Heart left ventricle (tissue), 16 donors: ENCODE measurements around the gene SLC47A1. TPM values are rescaled to one million over a fixed set of nuclear protein-coding genes. Genes with fewer than 3 reads are reported as not detected.

ENCODE experiments used
- ATAC-seq, 4 donors: fragments of 200-7000 bp; cut with Tn5 transposase; one replicate each; pipeline ENCODE4 v1.9.1; 2020 to 2022; ENCODE audit warnings: moderate library complexity in 4 of 4, mild to moderate bottlenecking in 3 of 4, moderate number of reproducible peaks in 1 of 4
- DNase-seq, 5 donors: peaks; one replicate each; pipeline ENCODE4 v3.0.0-alpha.2; 2020
- H3K27ac ChIP-seq, 12 donors: fragments of 200-600 bp; sonication (generic) in 4 of 12; one replicate each; pipeline versions ENCODE4 v1.5.0 to v1.8.0; 2016 to 2022; ENCODE audit warnings: mild to moderate bottlenecking in 2 of 12
- H3K27me3 ChIP-seq, 9 donors: fragments of 200-600 bp; sonication (generic) in 2 of 9; one replicate each; pipeline versions ENCODE4 v1.5.1 to v1.8.0; 2016 to 2022; ENCODE audit warnings: mild to moderate bottlenecking in 3 of 9
- H3K36me3 ChIP-seq, 9 donors: fragments of 200-600 bp; sonication (generic) in 2 of 9; one replicate each; pipeline versions ENCODE4 v1.5.0 to v1.8.0; 2018 to 2022; ENCODE audit warnings: mild to moderate bottlenecking in 2 of 9
- H3K4me1 ChIP-seq, 12 donors: fragments of 200-600 bp; sonication (generic) in 4 of 12; one replicate each; pipeline versions ENCODE4 v1.5.0 to v1.8.0; 2016 to 2022; ENCODE audit warnings: mild to moderate bottlenecking in 3 of 12
- H3K4me3 ChIP-seq, 12 donors: fragments of 200-600 bp; sonication (generic) in 4 of 12; one replicate each; pipeline versions ENCODE4 v1.5.0 to v1.8.0; 2017 to 2022; ENCODE audit warnings: mild to moderate bottlenecking in 9 of 12, moderate library complexity in 4 of 12
- H3K9me3 ChIP-seq, 12 donors: fragments of 200-600 bp; sonication (generic) in 4 of 12; one replicate each; pipeline versions ENCODE4 v1.5.0 to v1.8.0; 2016 to 2022; ENCODE audit warnings: mild to moderate bottlenecking in 1 of 12
- POLR2A ChIP-seq, 2 donors: fragments of 450-650 bp; IDR thresholded peaks; one replicate each; pipeline ENCODE4 v1.6.1; 2017; ENCODE audit warnings: antibody characterized with exemption in 2 of 2, mild to moderate bottlenecking in 2 of 2, moderate library complexity in 2 of 2
- whole genome bisulfite sequencing, 4 donors: extraction: QIAGEN DNeasy Blood & Tissue Kit in 2 of 4; methylation state at CpG; one replicate each; pipeline versions ENCODE4 v1.1.5 to v1.1.7; 2013 to 2018; 5-methylcytosine and 5-hydroxymethylcytosine counted together
- intact Hi-C, 10 donors: fragments of 100-400 bp; cut with DNase I; formaldehyde crosslinking; loops; one replicate each; pipeline versions ENCODE4 v1.11.1 to v1.14.2; 2022
- polyA plus RNA-seq, 2 donors: library from polyadenylated mRNA; stranded (reverse); fragments of 200-250 nt; gene quantifications; one replicate each; pipeline ENCODE4 v1.2.3, GENCODE V29; 2013
- total RNA-seq, 9 donors: library from RNA; depleted of rRNA in 2 of 9; stranded (reverse); fragments of >200 nt in 2 of 9; fragmentation: NEBNext Ultra II Directional in 3 of 9; extraction: Animal tissue kit (Norgen Biotek cat#: 25700) in 3 of 9; gene quantifications; one replicate each; pipeline versions ENCODE4 v1.1.0 to v1.2.4, GENCODE V29; 2016 to 2023
- TF ChIP-seq, protein P1 (sequence below), 12 donors: fragments of 200-600 bp; sonication (generic) in 4 of 12; IDR thresholded peaks; one replicate each; pipeline versions ENCODE4 v1.5.0 to v1.8.0; 2018 to 2022; ENCODE audit warnings: antibody characterized with exemption in 12 of 12, mild to moderate bottlenecking in 5 of 12
- donor health status: ischemic (EF 13 %, LVEDD 7.1; RV severe dilation, severe dysfunction).
- donor health status: healthy with polysubstance abuse.
- donor health status: DM: no; HTN: yes; CAD: no.
- donor health status: DM: no; HTN: no; CAD: no.
- donor health status: ischemic (EF 25% LVEDD 6.9; RV normal size, moderate dysfunction).
- donor health status: ischemic (EF 25% LVEDD 5.7; RV mildly dilated, moderate dysfunction).
- donor health status: healthy.
- donor health status: DM: yes; HTN: yes; CAD: no.
- donor health status: ischemic (EF 35%, LVEDD 5.7; RV mildly dilated, moderate dysfunction).
- donor health status: nonischemic (EF 11% LVEDD 7.7; RV severe dilation, severe dysfunction).
- donor health status: DM: yes; HTN: yes; CAD: no.
- donor health status: PGD.
- donor health status: ischemic (EF 29% LVEDD 5.4; RV normal size, mild dysfunction).
- donor health status: nonischemic (EF 23%, LVEDD 6.1; RV moderate dilation, normal function).

SLC47A1 gene
- total and polyA plus RNA-seq, 11 donors: 1.8 to 25.5 (median 10.2) TPM

DNA sequence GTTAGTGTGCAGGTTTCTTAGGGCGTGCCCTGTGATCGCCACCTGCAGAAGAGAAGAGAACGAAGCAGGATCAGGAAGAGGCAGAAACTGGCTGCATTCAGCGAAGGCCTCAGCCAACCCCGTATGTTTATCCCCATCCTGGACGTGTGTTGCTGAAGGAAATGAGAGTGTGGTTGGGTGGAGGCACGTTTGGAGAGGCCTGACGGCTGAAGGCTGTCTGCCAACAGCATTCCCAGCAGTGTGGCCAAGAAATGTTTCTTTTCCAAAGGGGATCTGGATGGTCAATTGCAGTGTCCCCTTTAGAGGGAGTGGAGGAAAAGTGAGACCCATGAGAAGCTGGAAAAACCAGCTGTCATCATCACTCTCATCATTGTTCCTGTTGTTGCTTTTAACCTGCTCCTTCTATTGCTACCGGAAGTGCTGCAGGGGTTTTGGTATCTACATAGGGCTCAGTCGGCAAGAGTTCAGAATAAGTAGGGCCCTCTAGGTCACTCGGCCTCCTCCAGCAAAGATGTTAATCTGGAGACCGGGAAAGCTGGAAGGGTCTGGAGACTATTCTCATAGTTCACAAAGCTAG, 46.5 kb upstream of the SLC47A1 start:
- ATAC-seq (peak in 2 of 4 donors; percentile 48 to 54), DNase-seq (no peak)
- H3K27me3 ChIP-seq: no peaks in the 10 kb centered on the region
- peaks cover 0 to 9% (median 0%) of the 10 kb centered on the region in 12 donors for H3K4me1 ChIP-seq
- H3K9me3 ChIP-seq: no peaks in the 10 kb centered on the region
- TF ChIP-seq, protein P1, sequence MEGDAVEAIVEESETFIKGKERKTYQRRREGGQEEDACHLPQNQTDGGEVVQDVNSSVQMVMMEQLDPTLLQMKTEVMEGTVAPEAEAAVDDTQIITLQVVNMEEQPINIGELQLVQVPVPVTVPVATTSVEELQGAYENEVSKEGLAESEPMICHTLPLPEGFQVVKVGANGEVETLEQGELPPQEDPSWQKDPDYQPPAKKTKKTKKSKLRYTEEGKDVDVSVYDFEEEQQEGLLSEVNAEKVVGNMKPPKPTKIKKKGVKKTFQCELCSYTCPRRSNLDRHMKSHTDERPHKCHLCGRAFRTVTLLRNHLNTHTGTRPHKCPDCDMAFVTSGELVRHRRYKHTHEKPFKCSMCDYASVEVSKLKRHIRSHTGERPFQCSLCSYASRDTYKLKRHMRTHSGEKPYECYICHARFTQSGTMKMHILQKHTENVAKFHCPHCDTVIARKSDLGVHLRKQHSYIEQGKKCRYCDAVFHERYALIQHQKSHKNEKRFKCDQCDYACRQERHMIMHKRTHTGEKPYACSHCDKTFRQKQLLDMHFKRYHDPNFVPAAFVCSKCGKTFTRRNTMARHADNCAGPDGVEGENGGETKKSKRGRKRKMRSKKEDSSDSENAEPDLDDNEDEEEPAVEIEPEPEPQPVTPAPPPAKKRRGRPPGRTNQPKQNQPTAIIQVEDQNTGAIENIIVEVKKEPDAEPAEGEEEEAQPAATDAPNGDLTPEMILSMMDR (IDR thresholded peaks at IDR 0.05): no peak
- TF ChIP-seq POLR2A (IDR thresholded peaks at IDR 0.05): no peak
- H3K4me3 ChIP-seq: no peak overlapping the region
- intact Hi-C loops: no loop called here
- H3K36me3 ChIP-seq: no peaks in the 10 kb centered on the region
- H3K27ac ChIP-seq: peak overlapping the region in 2 of 12 donors; percentile 13 to 32
- 58 to 65% (median 60%) methylated on average over 12 of the region's 12 CpGs for WGBS, 4 donors

DNA sequence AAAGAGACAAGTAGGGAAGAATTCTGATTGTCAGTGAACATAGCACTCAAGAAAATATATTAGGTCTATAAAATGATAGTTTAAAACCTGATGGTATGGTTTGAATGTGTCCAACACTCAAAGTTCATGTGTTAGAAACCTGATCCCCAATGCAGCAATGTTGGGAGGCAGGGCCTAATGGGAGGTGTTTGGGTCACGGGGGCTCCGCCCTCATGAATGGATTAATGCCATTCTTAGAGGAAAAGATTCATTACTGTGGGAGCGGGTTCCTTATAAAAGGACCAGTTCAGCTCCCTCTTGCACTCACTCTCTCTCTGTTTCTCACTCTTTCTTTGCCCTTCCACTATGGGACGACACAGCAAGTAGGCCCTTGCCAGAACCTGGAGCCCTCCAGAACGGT, 41.5 kb upstream of the SLC47A1 start:
- 89 to 93% (median 90%) methylated on average over 5 of the region's 5 CpGs for WGBS, 4 donors
- ATAC-seq (no peak), DNase-seq (no peak)
- no peaks in the 10 kb centered on the region for H3K27me3 ChIP-seq
- H3K4me3 ChIP-seq: no peak overlapping the region
- intact Hi-C loops: no loop called here
- H3K27ac ChIP-seq: no peak overlapping the region
- no peaks in the 10 kb centered on the region for H3K9me3 ChIP-seq
- H3K36me3 ChIP-seq: no peaks in the 10 kb centered on the region
- TF ChIP-seq POLR2A (IDR thresholded peaks at IDR 0.05): no peak
- TF ChIP-seq, protein P1 (IDR thresholded peaks at IDR 0.05): no peak
- peaks cover 0 to 3% (median 0%) of the 10 kb centered on the region in 12 donors for H3K4me1 ChIP-seq

DNA sequence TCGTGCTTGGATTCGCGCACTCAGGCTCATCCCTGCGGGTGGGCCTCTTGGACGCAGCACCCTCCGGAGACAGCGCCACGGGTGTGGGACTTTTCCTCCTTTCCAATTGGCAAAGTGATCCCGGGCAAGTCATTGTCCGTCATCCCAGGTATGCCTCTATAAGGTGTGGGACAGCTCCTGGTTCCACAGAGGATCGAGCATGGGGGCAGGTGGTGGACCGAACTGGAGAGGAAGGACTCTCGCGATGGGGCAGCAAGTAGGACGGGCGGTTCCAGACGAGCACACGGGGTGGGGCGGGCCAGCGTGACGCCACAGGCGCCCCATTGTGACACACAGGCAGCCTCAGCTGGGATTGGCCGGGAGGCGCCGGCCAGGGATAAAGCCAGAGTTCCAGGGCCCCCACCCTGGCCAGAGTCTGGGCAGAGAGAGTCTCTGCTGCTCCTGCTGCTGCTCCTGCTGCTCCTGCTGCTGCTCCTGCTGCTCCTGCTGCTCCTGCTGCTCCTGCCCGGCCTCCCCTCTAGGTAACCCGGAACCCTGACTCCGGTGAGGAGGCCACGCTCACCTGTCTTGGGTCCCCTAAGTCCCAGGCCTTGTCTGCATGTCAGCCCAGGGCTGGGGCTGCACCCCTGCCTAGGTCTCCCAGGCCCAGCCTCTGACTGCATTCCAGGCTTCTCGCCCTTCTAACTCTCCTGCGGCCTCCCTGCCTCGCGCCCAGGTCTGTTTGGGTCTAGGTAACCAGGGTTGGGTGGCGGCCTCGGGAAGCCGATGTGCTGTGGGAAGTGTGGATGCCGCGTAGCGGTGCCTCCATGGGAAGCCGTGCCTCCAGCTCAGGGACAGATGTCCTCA, 38.5 kb upstream of the SLC47A1 start:
- Histone ChIP-seq H3K36me3 (no peaks in the 10 kb centered on the region), H3K4me3 (no peak overlapping the region), H3K9me3 (no peaks in the 10 kb centered on the region), H3K4me1 (no peaks in the 10 kb centered on the region), H3K27me3 (no peaks in the 10 kb centered on the region), H3K27ac (no peak overlapping the region)
- intact Hi-C loops: no loop called here
- TF ChIP-seq, protein P1 (IDR thresholded peaks at IDR 0.05): no peak
- TF ChIP-seq POLR2A (IDR thresholded peaks at IDR 0.05): no peak
- WGBS, 4 donors: 92 to 93% (median 93%) methylated on average over 39 to 40 of the region's 40 CpGs
- DNase-seq (no peak), ATAC-seq (no peak)

GRCh38 chr17:19495828-19496528, 37.7 kb upstream of the SLC47A1 start:
- intact Hi-C loops: no loop called here
- TF ChIP-seq, protein P1 (IDR thresholded peaks at IDR 0.05): no peak
- no peak for TF ChIP-seq POLR2A (IDR thresholded peaks at IDR 0.05)
- Histone ChIP-seq H3K27me3 (no peaks in the 10 kb centered on the region), H3K36me3 (no peaks in the 10 kb centered on the region), H3K4me1 (no peaks in the 10 kb centered on the region), H3K4me3 (no peak overlapping the region), H3K27ac (no peak overlapping the region), H3K9me3 (no peaks in the 10 kb centered on the region)
- 85 to 92% (median 90%) methylated on average over 6 of the region's 6 CpGs for WGBS, 4 donors
- ATAC-seq (no peak), DNase-seq (no peak)
